WTC11 (cell line): Measurements from ENCODE around the gene TMCC2.

Source experiments
- CTCF ChIP-seq: fragments of 200-600 bp; IDR thresholded peaks from 2 replicates; pipeline ENCODE4 v1.8.0; 2022; ENCODE audit warnings: antibody characterized with exemption
- E2F5 ChIP-seq: sonication (generic); formaldehyde crosslinking; IDR thresholded peaks from 2 replicates; pipeline ENCODE4 v1.8.1; 2022; ENCODE audit warnings: mild to moderate bottlenecking, moderate library complexity, missing genetic modification reagents
- FOXP4 ChIP-seq: sonication (generic); formaldehyde crosslinking; IDR thresholded peaks from 2 replicates; pipeline ENCODE4 v1.8.0; 2022; ENCODE audit warnings: mild to moderate bottlenecking, missing genetic modification reagents
- JUN ChIP-seq: sonication (generic); formaldehyde crosslinking; IDR thresholded peaks from 2 replicates; pipeline ENCODE4 v1.8.0; 2023; ENCODE audit warnings: mild to moderate bottlenecking, missing genetic modification reagents
- MAX ChIP-seq: sonication (generic); formaldehyde crosslinking; IDR thresholded peaks from 2 replicates; pipeline ENCODE4 v1.8.0; 2022; ENCODE audit warnings: mild to moderate bottlenecking, missing genetic modification reagents
- SP1 ChIP-seq: sonication (generic); formaldehyde crosslinking; conservative IDR thresholded peaks from 2 replicates; pipeline ENCODE4 v1.8.1; 2022; ENCODE audit warnings: missing genetic modification reagents
- TEAD4 ChIP-seq: sonication (generic); formaldehyde crosslinking; IDR thresholded peaks from 2 replicates; pipeline ENCODE4 v1.8.0; 2022; ENCODE audit warnings: mild to moderate bottlenecking, missing genetic modification reagents
- ZNF512 ChIP-seq: sonication (generic); formaldehyde crosslinking; IDR thresholded peaks from 2 replicates; pipeline ENCODE4 v1.8.1; 2022; ENCODE audit warnings: missing genetic modification reagents, borderline replicate concordance

- TF ChIP-seq FOXP4 (CRISPR knock-in tag) (no peak), JUN (CRISPR knock-in tag) (no peak), CTCF (no peak), ZNF512 (no peak), E2F5 (CRISPR knock-in tag) (no peak), SP1 (CRISPR knock-in tag) (no peak), TEAD4 (CRISPR knock-in tag) (no peak), MAX (CRISPR knock-in tag) (no peak)
These were observed 11.3 kb downstream of the TMCC2 start for GRCh38 chr1:205239078-205239477.
